HEK293 (cell line): Measurements from ENCODE around the gene RALGAPA1.

Experiments used
- CTCF ChIA-PET: fragments of 350-600 bp; formaldehyde crosslinking; extraction: SDS; loops from one replicate; lab custom pipeline; 2021; ENCODE audit warnings: antibody characterized with exemption; lab: Yijun Ruan, JAX
- POLR2A ChIA-PET: fragments of 300-600 bp; formaldehyde crosslinking; extraction: SDS; loops from one replicate; lab custom pipeline; 2020; ENCODE audit warnings: antibody characterized with exemption, inconsistent platforms; lab: Yijun Ruan, JAX
- H3K27ac ChIP-seq: fragments of 200-500 bp; sonication (Bioruptor generic); 2 replicates; pipeline ENCODE4 v1.5.1; 2014; ENCODE audit warnings: low read depth, low read length, control low read depth, inconsistent platforms; ENCODE audit errors: extremely low read depth
- H3K36me3 ChIP-seq, 2 experiments: fragments of 200-500 bp in 1 of 2; sonication (Bioruptor generic) in 1 of 2; 1 replicate in 1 of 2; 2 replicates in 1 of 2; pipeline ENCODE4 v1.5.1; 2014 to 2017; ENCODE audit warnings: inconsistent platforms in 2 of 2, low read length in 2 of 2; ENCODE audit not compliant: control insufficient read depth in 2 of 2, insufficient read depth in 1 of 2
- H3K4me1 ChIP-seq: fragments of 200-500 bp; sonication (Bioruptor generic); 2 replicates; pipeline ENCODE4 v1.5.1; 2014; ENCODE audit warnings: mild to moderate bottlenecking, low read length, inconsistent platforms; ENCODE audit not compliant: control insufficient read depth, insufficient read depth
- H3K4me3 ChIP-seq: 2 replicates; pipeline ENCODE4 v1.5.1; 2011; ENCODE audit warnings: low read depth, mild to moderate bottlenecking, control low read depth, low read length, moderate library complexity
- H3K9me3 ChIP-seq: fragments of 200-500 bp; sonication (Bioruptor generic); 2 replicates; pipeline ENCODE4 v1.5.1; 2014; ENCODE audit warnings: low read depth, low read length, inconsistent platforms; ENCODE audit not compliant: control insufficient read depth, insufficient read depth
- CTCF ChIP-seq: fragments of 450-650 bp; formaldehyde crosslinking; IDR thresholded peaks from 2 replicates; pipeline ENCODE4 v1.5.1; 2016; ENCODE audit warnings: missing biosample characterization, missing genetic modification characterization
- HOXC10 ChIP-seq: sonication (generic); formaldehyde crosslinking; IDR thresholded peaks from 2 replicates; pipeline ENCODE4 v1.8.1; 2023; ENCODE audit warnings: mild to moderate bottlenecking, missing genetic modification reagents
- KLF17 ChIP-seq: fragments of 450-650 bp; formaldehyde crosslinking; IDR thresholded peaks from 2 replicates; pipeline ENCODE4 v1.5.1; 2016; ENCODE audit warnings: missing biosample characterization, missing genetic modification characterization
- MEIS1 ChIP-seq: sonication (generic); formaldehyde crosslinking; IDR thresholded peaks from 2 replicates; pipeline ENCODE4 v1.8.1; 2022; ENCODE audit warnings: missing genetic modification reagents, mild to moderate bottlenecking, borderline replicate concordance
- SCRT2 ChIP-seq: fragments of 450-650 bp; formaldehyde crosslinking; IDR thresholded peaks from 2 replicates; pipeline ENCODE4 v1.5.1; 2016; ENCODE audit warnings: missing biosample characterization, missing genetic modification characterization
- SP3 ChIP-seq: fragments of 450-650 bp; formaldehyde crosslinking; IDR thresholded peaks from 2 replicates; pipeline ENCODE4 v1.5.1; 2016; ENCODE audit warnings: missing biosample characterization, missing genetic modification characterization
- ZBTB1 ChIP-seq: fragments of 450-650 bp; formaldehyde crosslinking; IDR thresholded peaks from 2 replicates; pipeline ENCODE4 v1.5.1; 2016; ENCODE audit warnings: missing biosample characterization, missing genetic modification characterization
- ZBTB21 ChIP-seq: fragments of 450-650 bp; formaldehyde crosslinking; IDR thresholded peaks from 2 replicates; pipeline ENCODE4 v1.5.1; 2017; ENCODE audit warnings: missing biosample characterization, missing genetic modification characterization
- ZBTB26 ChIP-seq: fragments of 450-650 bp; formaldehyde crosslinking; optimal IDR thresholded peaks from 2 replicates; pipeline ENCODE3; 2016; ENCODE audit warnings: missing biosample characterization, mild to moderate bottlenecking, missing genetic modification characterization
- ZNF10 ChIP-seq: fragments of 450-650 bp; formaldehyde crosslinking; IDR thresholded peaks from 2 replicates; pipeline ENCODE4 v1.5.1; 2017; ENCODE audit warnings: missing biosample characterization, missing genetic modification characterization
- ZNF133 ChIP-seq: fragments of 450-650 bp; formaldehyde crosslinking; IDR thresholded peaks from 2 replicates; pipeline ENCODE4 v1.5.1; 2016; ENCODE audit warnings: missing biosample characterization, missing genetic modification characterization
- ZNF174 ChIP-seq: fragments of 450-650 bp; formaldehyde crosslinking; IDR thresholded peaks from 2 replicates; pipeline ENCODE4 v1.5.0; 2017; ENCODE audit warnings: missing biosample characterization, mild to moderate bottlenecking, missing genetic modification characterization
- ZNF184 ChIP-seq: fragments of 450-650 bp; IDR thresholded peaks from 2 replicates; pipeline ENCODE4 v1.5.1; 2018; ENCODE audit warnings: missing biosample characterization, mild to moderate bottlenecking, missing genetic modification characterization
- ZNF202 ChIP-seq: fragments of 450-650 bp; formaldehyde crosslinking; IDR thresholded peaks from 2 replicates; pipeline ENCODE4 v1.5.1; 2016; ENCODE audit warnings: missing biosample characterization, missing genetic modification characterization, borderline replicate concordance
- ZNF211 ChIP-seq: fragments of 450-650 bp; formaldehyde crosslinking; IDR thresholded peaks from 2 replicates; pipeline ENCODE4 v1.5.1; 2016; ENCODE audit warnings: low read depth, missing biosample characterization, missing genetic modification characterization
- ZNF214 ChIP-seq: fragments of 450-650 bp; formaldehyde crosslinking; IDR thresholded peaks from 2 replicates; pipeline ENCODE4 v1.5.1; 2017; ENCODE audit warnings: missing biosample characterization, mild to moderate bottlenecking, missing genetic modification characterization, borderline replicate concordance
- ZNF23 ChIP-seq: fragments of 450-650 bp; formaldehyde crosslinking; IDR thresholded peaks from 2 replicates; pipeline ENCODE4 v1.5.1; 2016; ENCODE audit warnings: missing biosample characterization, missing genetic modification characterization, borderline replicate concordance
- ZNF311 ChIP-seq: fragments of 450-650 bp; formaldehyde crosslinking; IDR thresholded peaks from 2 replicates; pipeline ENCODE4 v1.5.1; 2017; ENCODE audit warnings: missing biosample characterization, missing genetic modification characterization, borderline replicate concordance
- ZNF416 ChIP-seq: fragments of 450-650 bp; formaldehyde crosslinking; IDR thresholded peaks from 2 replicates; pipeline ENCODE4 v1.5.1; 2016; ENCODE audit warnings: missing biosample characterization, missing genetic modification characterization
- ZNF529 ChIP-seq: fragments of 450-650 bp; formaldehyde crosslinking; IDR thresholded peaks from 2 replicates; pipeline ENCODE4 v1.5.1; 2017; ENCODE audit warnings: missing genetic modification characterization, missing biosample characterization; ENCODE audit not compliant: insufficient replicate concordance
- ZNF548 ChIP-seq: fragments of 450-650 bp; formaldehyde crosslinking; IDR thresholded peaks from 2 replicates; pipeline ENCODE4 v1.5.1; 2016; ENCODE audit warnings: missing biosample characterization, missing genetic modification characterization
- ZNF555 ChIP-seq: fragments of 450-650 bp; formaldehyde crosslinking; conservative IDR thresholded peaks from 2 replicates; pipeline ENCODE4 v1.5.1; 2017; ENCODE audit warnings: missing biosample characterization, mild to moderate bottlenecking, missing genetic modification characterization, inconsistent platforms
- ZNF561 ChIP-seq: fragments of 450-650 bp; IDR thresholded peaks from 2 replicates; pipeline ENCODE4 v1.5.1; 2018; ENCODE audit warnings: missing biosample characterization, missing genetic modification characterization, borderline replicate concordance
- ZNF610 ChIP-seq: fragments of 450-650 bp; formaldehyde crosslinking; IDR thresholded peaks from 2 replicates; pipeline ENCODE4 v1.5.1; 2016; ENCODE audit warnings: missing biosample characterization, missing genetic modification characterization, borderline replicate concordance
- ZNF621 ChIP-seq: fragments of 450-650 bp; formaldehyde crosslinking; IDR thresholded peaks from 2 replicates; pipeline ENCODE4 v1.5.1; 2017; ENCODE audit warnings: missing biosample characterization, missing genetic modification characterization
- ZNF645 ChIP-seq: fragments of 450-650 bp; formaldehyde crosslinking; IDR thresholded peaks from 2 replicates; pipeline ENCODE4; 2016; ENCODE audit warnings: missing biosample characterization, missing genetic modification characterization
- ZNF792 ChIP-seq: fragments of 450-650 bp; formaldehyde crosslinking; IDR thresholded peaks from 2 replicates; pipeline ENCODE4 v1.5.1; 2016; ENCODE audit warnings: missing biosample characterization, missing genetic modification characterization
- TF ChIP-seq, protein P1 (sequence below): fragments of 450-650 bp; formaldehyde crosslinking; IDR thresholded peaks from 2 replicates; pipeline ENCODE4 v1.5.1; 2016; ENCODE audit warnings: missing biosample characterization, missing genetic modification characterization
- TF ChIP-seq, protein P2 (sequence below): fragments of 450-650 bp; formaldehyde crosslinking; IDR thresholded peaks from 2 replicates; pipeline ENCODE4 v1.5.1; 2017; ENCODE audit warnings: missing biosample characterization, missing genetic modification characterization
- TF ChIP-seq, protein P3 (sequence below): fragments of 450-650 bp; formaldehyde crosslinking; IDR thresholded peaks from 2 replicates; pipeline ENCODE4 v1.5.1; 2016; ENCODE audit warnings: missing biosample characterization, missing genetic modification characterization

RALGAPA1 gene

GRCh38 chr14:35754671-35755070, 54.4 kb downstream of the RALGAPA1 start:
- H3K4me1 ChIP-seq, result no peaks in the 10 kb centered on the region
- H3K4me3 ChIP-seq, result no peak overlapping the region
- TF ChIP-seq ZNF610 (tag by site-specific recombination), result no peak
- TF ChIP-seq, protein P1, sequence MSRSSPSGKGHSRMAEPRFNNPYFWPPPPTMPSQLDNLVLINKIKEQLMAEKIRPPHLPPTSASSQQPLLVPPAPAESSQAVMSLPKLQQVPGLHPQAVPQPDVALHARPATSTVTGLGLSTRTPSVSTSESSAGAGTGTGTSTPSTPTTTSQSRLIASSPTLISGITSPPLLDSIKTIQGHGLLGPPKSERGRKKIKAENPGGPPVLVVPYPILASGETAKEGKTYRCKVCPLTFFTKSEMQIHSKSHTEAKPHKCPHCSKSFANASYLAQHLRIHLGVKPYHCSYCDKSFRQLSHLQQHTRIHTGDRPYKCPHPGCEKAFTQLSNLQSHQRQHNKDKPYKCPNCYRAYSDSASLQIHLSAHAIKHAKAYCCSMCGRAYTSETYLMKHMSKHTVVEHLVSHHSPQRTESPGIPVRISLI, result no peak
- no peak for TF ChIP-seq MEIS1
- TF ChIP-seq ZNF529, result no peak
- no peak for TF ChIP-seq ZNF211 (tag by site-specific recombination)
- TF ChIP-seq ZNF202 (tag by site-specific recombination), result no peak
- TF ChIP-seq ZNF416 (tag by site-specific recombination), result no peak
- TF ChIP-seq ZNF645 (tag by site-specific recombination), result no peak
- no peak for TF ChIP-seq ZNF792 (tag by site-specific recombination)
- no peak for TF ChIP-seq ZNF174
- TF ChIP-seq, protein P2, sequence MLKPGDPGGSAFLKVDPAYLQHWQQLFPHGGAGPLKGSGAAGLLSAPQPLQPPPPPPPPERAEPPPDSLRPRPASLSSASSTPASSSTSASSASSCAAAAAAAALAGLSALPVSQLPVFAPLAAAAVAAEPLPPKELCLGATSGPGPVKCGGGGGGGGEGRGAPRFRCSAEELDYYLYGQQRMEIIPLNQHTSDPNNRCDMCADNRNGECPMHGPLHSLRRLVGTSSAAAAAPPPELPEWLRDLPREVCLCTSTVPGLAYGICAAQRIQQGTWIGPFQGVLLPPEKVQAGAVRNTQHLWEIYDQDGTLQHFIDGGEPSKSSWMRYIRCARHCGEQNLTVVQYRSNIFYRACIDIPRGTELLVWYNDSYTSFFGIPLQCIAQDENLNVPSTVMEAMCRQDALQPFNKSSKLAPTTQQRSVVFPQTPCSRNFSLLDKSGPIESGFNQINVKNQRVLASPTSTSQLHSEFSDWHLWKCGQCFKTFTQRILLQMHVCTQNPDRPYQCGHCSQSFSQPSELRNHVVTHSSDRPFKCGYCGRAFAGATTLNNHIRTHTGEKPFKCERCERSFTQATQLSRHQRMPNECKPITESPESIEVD (tag by site-specific recombination), result no peak
- no peak for TF ChIP-seq ZBTB26 (tag by site-specific recombination)
- TF ChIP-seq KLF17 (tag by site-specific recombination), result no peak
- TF ChIP-seq ZNF561 (tag by site-specific recombination), result no peak
- no peak for TF ChIP-seq ZBTB1 (tag by site-specific recombination)
- TF ChIP-seq ZNF133 (tag by site-specific recombination), result no peak
- TF ChIP-seq ZNF184 (tag by site-specific recombination), result no peak
- TF ChIP-seq ZNF23, result no peak
- no peak for TF ChIP-seq SP3
- ChIA-PET POLR2A (interaction anchor here (0.7 kb wide), 1 partner anchor 71 kb away, joined by 4 read pairs; the partner anchor contains the start of gene BRMS1L), CTCF (no interaction called here)
- no peak overlapping the region for H3K27ac ChIP-seq
- H3K36me3 ChIP-seq, result peaks cover 20 to 36% of the 10 kb centered on the region in 2 experiments
- H3K9me3 ChIP-seq, result no peaks in the 10 kb centered on the region

DNA sequence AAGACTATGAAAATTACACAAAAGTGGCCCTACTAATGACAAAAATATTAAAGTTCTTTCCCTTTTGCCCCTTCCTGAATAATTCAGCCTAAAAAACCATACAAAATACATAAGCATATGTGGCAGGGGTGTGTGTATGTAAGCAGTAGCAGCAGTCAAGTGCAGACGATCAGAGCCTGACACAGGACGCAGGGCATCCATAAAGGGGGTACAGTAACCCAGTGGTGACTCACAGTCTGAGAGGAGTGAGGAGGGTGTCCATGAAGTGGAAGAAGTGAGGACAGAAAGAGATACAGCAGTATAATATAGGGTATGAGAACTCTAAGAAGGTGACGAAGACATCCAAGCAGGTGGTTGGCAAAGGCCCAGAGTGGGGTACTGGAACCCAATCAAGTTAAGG, 56.7 kb downstream of the RALGAPA1 start:
- POLR2A ChIA-PET, result no interaction called here
- H3K36me3 ChIP-seq, result peaks cover 33 to 38% of the 10 kb centered on the region in 2 experiments
- CTCF ChIA-PET, result no interaction called here
- no peaks in the 10 kb centered on the region for H3K4me1 ChIP-seq
- H3K9me3 ChIP-seq, result no peaks in the 10 kb centered on the region
- H3K4me3 ChIP-seq, result no peak overlapping the region
- no peak overlapping the region for H3K27ac ChIP-seq
- TF ChIP-seq ZNF311 (tag by site-specific recombination) (no peak), SCRT2 (tag by site-specific recombination) (no peak), HOXC10 (no peak), ZNF10 (tag by site-specific recombination) (no peak), ZBTB21 (tag by site-specific recombination) (no peak), ZNF621 (tag by site-specific recombination) (no peak), ZNF214 (tag by site-specific recombination) (no peak), CTCF (tag by site-specific recombination) (no peak), ZNF555 (tag by site-specific recombination) (no peak), ZNF548 (tag by site-specific recombination) (no peak)
- TF ChIP-seq, protein P3, sequence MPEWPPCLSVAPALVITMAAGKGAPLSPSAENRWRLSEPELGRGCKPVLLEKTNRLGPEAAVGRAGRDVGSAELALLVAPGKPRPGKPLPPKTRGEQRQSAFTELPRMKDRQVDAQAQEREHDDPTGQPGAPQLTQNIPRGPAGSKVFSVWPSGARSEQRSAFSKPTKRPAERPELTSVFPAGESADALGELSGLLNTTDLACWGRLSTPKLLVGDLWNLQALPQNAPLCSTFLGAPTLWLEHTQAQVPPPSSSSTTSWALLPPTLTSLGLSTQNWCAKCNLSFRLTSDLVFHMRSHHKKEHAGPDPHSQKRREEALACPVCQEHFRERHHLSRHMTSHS (tag by site-specific recombination), result no peak
